Stimulated activated naive CD4-positive, alpha-beta T cell treated with Interleukin-2 at 50 U/mL for 16 hours (primary cell): Measurements from ENCODE around the gene PANX2.

Experiments used
- DNase-seq: peaks from one replicate; lab custom pipeline; 2025; lab: John Stamatoyannopoulos, UW

PANX2 gene

DNA sequence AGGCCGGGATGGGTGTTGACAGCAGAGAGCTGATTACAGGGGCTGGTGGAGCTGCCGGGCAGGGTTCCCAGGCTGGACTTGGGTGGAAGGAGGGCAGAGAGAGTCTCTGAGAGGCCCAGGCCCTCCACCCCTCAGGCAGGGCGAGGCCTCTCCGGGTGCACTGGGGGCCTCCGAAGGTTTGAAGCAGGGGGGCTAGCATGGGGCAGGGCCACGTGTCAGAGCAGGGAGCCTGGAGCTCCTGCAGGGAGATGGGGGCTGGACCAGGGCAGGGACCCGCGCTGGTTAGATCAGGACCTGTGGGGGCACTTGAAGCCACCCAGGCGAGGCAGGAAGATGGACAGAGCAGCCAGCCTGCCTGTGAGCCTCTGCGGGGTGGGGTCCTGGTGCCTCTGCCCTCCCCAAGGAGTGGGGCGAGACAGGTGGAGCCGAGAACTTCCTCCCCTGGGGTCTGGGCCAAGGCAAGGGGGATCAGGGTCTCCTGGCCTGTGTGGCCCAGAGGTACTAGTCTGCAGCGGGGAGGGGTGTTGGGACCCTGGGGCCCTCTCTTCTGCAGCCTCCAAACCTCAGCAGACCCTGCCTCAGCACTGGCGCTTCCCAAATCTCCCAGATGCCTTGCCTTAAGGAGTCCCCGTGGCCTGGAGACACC, 911 bp downstream of the PANX2 start:
- no peak for DNase-seq

DNA sequence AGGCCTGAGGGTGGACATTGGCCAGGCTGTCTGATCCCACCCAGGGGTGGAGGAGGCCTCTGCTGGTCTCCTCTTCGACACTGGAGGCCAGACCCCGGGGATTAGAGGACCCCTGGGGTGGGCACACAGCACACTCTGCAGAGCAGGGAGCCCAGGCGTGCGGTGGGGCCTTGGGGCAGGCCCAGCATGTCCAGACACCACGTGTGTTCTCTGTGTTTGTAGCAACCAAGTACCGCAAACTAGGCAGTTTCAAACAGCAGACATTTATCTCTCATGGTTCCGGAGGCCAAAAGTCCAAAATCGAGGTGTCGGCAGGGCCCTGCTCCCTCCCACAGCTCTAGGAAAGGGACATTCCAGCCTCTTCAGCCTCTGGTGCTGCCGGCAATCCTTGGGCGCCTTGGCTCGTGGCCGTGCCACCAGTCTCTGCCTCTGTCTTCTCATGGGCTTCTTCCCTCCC, 1.5 kb downstream of the PANX2 start:
- DNase-seq = no peak

DNA sequence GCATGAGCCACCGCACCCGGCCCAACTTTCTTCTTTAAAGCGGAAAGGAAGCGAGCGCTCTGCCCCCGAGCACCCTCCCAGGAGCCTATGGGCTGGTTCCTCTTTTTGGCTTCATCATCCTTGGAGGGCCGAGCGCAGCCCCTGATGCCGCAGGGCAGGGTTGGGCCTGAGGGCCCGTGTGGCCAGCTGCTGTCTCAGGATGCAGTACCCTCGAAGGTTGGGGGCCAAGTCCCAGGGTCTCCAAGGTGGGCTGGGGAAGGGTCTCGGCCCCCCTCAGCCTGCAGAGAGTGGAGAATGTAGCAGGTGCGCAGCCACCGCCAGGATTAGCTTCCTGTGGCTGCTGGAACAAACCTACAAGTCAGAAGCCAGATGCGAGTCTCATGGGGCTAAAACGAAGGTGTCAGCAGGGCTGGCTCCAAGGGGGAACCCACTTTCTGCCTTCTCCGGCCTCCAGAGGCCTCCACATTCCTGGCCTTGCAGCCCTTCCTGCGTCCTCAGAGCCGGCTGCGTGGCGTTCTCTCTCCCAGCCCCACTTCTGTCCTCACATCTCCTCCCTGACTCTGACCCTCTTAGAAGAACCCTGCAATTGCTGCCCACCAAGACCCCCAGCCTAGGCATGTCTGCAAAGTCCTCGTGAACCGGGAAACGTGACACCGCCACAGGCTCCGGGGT, 2.9 kb downstream of the PANX2 start:
- no peak for DNase-seq

DNA sequence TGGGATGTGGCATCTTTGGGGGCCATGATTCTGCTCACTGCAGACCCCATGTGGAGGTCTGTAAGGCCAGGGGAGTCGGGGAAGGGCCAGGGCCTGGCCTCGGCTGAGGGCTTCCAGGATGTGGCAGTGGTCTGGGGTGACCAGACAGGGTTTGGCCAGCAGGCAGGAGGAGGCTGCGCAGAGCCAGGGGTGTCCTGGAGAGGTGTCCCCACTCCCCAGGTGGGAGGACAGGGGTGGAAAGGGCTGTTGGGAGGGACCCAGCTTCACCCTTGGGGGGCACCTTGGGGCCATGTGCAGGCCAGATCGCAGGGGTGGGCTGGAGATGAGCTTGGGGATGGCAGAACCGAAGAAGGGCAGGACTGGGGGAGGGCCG, 3.4 kb downstream of the PANX2 start:
- DNase-seq = no peak

DNA sequence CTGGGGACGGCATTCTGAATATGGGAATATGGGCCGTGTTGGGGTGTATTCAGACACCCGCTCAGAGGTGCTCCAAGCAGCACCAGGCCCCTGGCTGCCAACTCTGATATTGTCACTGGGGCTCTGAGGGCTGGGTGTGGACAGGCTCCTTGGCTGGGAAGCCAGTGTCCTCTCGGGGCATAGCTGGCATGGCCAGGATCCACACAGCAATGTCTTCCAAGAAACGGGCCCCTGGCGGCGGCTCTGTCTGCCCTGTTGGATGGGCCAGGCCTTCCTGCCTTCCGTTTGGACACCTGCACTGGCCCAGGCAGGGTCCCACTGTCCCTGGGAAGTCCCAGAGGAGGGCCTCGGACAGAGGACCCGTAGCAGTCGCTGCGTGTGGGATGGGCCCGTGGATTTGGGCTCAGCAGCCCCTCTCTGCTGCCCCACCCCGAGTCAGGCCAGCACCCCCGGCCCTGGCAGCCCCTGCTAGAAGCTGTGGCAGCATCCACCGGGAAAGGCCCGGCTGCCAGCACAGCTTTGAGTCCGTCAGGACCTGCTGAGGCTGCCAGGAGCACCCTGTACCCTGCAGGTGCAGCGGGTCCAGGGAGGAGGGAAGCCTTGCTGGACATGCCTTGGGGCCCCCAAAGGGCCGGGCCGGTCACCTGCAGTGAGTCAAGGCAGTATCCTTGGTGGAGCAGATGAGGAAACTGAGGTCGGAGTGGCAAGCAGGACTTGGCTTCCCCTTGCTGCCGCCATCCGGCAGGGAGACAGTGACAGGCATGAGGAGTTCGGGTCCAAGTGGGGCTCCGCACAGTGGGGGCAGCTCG, 4.1 kb downstream of the PANX2 start:
- no peak for DNase-seq

DNA sequence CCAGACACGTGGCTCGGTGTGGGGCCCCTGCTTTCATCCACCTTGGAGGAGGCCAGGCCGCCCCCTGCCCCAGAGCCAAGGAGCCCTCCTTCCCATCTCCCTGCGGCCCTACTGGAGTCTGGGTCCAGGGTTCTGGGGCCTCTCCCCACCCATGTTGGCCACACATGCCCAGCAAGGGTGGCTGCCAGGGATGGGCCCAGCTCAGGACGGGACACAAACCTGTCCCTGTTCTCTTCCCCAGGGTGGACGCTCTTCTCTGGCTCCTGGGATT, 4.6 kb downstream of the PANX2 start:
- no peak for DNase-seq

DNA sequence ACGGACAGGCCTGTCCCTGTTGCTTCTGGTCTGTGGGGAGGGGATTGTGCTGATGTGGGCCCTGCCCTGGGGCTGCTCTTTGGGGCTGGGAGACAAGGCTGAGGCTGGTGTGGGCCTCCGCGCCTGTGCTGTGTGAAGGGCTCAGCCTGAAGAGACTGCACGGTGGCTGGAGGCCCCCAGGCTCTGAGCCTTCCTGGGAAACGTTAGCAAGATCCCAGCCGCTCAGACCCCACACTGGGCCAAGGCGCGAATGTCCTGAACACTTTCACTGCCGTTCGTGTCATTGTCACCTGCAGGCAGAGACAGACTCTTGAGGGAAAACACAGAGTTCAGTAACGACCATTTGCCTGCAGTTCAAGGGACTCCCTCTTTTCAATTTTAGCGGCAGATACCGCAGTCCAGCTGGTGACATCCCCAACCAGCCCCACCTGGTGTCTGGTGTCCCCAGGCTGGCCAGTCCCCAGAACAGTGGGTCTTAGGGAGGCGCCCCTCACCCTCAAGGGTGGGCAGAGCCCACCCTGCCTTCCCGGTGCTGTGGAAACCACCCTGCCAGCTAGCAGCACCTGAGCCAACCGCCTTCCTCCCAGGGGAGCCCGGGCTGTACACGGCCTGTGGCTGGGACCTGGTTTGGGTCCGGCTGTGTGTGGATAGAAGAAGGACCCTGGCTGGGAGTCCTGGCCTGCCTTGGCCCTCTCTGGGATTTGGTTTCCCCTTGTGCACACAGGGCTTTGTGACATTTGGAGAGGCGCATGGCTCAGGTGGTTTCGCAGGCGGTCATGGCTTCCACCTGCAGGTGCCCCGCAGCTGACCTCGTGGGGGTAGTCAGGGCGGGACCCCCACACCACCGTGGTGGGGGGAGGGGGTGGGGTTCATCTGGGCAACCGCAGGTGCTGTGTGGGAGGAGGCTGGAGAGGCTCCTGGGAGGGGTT, 5.7 kb downstream of the PANX2 start:
- DNase-seq = no peak

DNA sequence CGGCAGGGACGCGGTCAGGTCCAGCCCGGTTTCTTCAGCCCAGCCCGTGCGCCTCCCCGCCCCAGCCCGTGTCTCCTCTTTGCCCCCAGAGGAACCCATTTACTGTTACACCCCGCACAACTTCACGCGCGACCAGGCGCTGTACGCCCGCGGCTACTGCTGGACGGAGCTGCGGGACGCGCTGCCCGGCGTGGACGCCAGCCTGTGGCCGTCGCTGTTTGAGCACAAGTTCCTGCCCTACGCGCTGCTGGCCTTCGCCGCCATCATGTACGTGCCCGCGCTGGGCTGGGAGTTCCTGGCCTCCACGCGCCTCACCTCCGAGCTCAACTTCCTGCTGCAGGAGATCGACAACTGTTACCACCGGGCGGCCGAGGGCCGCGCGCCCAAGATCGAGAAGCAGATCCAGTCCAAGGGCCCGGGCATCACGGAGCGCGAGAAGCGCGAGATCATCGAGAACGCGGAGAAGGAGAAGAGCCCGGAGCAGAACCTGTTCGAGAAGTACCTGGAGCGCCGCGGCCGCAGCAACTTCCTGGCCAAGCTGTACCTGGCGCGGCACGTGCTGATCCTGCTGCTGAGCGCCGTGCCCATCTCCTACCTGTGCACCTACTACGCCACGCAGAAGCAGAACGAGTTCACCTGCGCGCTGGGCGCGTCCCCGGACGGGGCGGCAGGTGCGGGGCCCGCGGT, 6.5 kb downstream of the PANX2 start:
- DNase-seq = no peak

DNA sequence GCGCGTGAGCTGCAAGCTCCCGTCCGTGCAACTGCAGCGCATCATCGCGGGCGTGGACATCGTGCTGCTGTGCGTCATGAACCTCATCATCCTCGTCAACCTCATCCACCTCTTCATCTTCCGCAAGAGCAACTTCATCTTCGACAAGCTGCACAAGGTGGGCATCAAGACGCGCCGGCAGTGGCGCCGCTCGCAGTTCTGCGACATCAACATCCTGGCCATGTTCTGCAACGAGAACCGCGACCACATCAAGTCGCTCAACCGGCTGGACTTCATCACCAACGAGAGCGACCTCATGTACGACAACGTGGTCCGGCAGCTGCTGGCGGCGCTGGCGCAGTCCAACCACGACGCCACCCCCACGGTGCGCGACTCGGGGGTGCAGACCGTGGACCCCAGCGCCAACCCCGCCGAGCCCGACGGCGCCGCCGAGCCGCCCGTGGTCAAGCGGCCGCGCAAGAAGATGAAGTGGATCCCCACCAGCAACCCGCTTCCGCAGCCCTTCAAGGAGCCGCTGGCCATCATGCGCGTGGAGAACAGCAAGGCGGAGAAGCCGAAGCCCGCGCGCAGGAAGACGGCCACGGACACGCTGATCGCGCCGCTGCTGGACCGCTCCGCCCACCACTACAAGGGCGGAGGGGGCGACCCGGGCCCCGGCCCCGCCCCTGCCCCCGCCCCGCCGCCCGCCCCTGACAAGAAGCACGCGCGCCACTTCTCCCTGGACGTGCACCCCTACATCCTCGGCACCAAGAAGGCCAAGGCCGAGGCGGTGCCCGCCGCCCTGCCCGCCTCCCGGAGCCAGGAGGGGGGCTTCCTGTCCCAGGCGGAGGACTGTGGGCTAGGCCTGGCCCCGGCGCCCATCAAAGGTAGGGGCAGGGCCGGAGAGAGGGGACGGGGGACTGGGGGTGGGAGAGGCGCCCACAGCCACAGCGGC, 7.3 kb downstream of the PANX2 start:
- no peak for DNase-seq

DNA sequence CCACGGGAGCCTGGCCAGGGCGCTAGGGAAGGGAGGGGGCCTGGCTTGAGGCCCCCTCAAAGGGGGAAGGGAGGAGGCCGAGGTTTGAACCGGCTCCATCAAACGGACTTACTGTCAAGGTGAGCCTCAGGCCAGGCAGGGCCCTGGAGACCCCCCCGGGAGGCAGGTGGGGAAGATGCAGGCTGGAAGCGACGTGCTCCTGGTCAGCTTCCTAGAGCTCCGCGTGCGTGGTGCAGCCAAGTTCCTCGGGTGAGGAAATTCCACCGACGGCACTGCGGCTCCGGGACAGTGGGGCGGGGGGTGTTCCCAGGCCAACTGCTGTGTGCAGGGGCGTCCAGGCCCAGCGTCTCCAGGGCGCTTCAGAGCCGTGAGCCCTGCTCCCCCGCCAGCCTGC, 7.9 kb downstream of the PANX2 start:
- no peak for DNase-seq

DNA sequence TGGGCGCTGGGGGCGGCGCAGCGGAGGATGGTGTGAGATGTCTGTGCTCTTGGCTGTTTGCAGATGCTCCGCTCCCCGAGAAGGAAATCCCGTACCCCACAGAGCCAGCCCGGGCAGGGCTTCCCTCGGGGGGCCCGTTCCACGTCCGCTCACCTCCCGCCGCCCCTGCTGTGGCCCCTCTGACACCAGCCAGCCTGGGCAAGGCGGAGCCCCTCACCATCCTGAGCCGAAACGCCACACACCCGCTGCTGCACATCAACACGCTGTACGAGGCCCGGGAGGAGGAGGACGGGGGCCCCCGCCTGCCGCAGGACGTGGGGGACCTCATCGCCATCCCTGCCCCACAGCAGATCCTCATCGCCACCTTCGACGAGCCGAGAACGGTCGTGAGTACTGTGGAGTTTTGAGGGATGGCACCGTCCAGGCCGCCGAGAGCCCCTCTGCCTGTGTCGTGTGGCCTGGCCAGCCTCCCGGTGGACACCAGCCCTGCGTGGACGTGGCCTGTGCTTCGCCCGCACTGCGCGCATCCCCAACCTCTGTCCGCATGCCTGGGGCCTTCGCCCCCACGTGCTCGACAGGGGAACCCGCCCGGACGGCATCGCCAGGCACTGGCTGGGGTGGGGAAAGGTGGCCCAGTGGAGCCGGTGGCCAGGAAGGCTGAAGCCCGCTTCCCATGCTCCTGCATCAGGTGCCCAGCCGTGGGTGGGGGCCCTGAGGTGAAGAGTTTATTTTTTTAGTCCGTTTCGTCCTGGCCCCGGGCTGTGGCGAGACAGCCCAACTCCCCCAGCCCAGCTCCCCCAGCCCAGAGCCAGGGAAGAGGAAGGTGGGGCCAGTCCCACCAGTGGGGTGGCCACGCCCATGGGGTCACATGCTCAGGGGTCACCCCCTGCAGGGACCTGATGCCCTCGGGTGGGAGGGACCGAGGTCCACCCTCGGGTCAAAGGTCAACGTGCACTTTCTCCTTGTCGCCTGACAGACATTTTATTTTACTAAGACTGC, 8.6 kb downstream of the PANX2 start:
- DNase-seq = no peak

DNA sequence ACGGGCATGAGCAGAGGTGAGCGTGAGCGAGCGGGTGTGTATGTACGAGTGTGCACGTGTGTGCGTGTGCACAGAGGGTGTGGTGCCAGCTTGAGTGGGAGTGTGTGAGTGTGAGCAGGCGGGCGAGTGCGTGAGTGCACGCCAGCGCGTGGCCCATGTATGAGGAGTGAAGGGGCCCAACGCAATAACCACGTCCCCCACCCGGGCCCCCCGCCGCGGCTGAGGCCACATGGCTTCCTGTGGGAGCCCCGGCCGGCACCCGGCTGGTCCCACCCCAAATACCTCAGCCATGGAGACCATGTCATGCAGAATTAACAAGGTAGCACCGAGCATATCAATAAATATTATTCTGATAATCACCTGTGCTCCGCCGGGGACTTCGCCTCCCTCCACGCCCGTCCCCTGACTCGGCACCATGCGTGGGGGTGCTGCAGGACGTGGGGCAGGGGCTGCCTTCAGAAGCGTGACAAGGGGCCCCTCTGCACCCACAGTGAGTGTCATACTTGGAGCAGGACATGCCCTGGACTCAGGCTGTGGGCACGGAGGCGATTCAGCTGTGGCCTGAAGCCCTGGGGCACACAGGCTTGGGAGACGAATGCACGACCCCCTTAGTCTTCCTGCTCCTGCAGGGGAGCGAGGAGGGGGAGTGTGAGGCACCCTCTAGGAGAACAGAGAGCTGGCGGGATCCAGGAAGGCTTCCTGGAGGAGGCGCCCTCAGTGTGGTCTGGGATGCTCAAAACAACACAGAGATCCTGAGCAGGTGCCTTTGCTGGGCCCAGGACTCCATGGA, 9.6 kb downstream of the PANX2 start:
- DNase-seq = no peak

DNA sequence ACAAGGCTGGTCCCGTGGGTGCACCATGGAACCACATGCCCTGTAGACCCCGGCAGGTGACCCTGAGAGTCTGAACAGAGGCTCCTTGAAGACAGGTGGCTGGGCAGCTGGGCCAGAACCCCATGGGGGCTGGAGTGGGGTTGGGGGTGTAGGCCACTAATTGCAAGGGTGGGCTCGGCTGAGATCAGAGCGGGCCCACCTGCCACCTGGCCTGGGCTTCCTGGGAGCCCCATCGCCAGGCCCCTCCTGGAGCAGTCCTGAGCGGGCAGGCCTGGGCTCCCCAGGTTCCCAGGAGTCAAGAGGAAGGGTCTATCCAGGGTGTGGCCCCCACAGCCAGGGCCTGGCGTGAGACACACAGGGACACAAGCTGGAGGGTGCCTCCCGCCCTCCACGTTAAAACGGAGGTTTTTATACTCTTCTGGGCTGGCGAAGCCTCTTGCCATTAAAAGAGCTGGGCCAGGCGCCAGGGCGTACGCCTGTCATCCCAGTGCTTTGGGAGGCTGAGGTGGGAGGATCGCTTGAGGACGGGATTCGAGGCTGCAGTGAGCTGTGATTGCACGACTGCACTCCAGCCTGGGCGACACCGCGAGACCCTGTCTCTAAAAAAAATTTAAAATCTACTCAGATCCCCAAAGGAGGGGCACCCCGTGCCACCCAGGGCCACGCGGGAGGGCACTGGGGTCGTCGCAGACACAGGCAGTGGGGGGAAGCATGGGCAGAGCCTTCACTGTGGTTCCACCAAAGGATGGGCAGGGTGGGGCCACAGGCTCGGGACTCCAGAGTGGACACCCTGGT, 10.4 kb downstream of the PANX2 start:
- DNase-seq = no peak

DNA sequence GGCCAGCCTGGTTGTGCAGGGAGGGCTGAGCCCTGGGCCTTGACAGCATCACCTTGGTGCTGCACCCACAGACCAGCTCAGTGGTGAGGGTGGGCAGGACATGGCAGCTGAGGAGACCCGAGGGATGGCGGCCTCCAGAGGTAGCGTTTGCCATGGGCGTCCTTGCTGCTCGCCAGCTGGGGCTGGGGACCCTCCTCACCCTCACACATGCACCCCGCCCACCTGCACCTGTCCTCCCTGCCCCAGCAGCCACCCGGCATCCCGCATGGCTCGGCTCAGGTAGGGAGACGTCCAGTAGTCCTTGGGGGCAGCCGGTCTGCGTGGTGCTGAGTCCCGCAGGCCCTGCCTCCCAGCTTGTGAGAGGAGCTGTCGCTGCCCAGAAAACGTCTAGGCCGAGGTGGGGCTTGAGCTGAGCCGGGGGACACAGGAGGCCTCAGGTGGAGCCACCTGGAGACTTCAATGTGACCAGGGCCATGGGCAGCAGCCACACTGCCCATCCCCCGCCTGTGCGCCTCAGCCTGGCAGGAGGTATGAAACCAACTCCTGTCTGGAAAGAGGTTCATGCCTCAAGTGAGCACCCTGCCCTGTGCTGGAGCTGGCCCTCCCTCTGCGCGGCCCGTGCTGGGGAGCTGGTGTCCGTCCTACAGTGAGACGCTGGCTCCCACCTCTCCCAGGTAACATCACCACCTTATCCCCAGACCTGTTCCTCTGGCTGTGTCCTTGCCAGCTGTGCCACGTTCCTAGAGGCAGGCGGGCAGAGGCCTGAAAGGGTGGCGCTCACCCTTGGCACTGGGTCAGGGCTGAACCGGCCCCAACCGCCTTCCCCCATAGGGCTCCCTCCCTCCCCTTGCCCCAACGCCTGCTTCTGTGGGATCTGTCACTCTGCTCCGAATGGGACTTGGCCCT, 11.9 kb downstream of the PANX2 start:
- no peak for DNase-seq

DNA sequence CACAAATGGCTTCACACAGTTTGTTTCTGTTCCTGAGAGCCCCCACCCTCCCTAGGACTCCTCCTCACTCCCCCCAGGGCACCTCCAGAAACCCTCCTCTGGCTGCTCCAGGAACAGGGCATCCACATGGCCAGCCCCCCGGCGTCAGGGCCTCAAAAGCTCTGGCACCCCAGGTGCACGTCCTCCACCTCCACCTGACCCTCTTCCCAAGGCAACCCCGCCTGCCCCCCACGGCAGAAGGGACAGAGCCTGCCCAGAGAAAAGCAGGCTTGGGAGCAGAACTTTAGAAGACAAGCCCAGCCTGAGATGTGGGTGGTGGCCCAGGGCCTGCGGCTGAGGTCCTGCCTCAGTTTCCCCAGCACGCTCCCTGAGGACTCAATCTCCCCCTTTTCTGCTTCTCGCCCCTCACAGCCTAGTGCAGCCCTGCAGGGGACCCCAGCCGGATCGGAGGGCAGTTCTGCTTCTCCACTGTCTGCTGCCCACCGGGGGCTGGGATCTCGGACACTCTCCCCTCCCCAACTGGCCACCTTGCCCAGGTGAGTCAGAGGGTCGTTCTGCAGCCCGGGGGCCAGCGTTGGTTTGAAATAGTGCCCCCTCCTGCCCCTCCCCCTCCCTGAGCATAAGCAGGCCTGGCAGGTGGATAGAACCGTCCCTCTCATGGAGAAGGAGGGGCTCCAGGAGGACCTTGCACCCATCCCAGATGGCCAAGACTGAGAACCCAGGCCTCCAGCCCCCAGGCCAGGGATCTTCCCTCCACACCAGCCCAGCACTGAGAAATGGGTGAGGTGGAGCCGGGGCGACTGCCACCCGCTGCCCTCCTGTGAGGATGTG, 12.8 kb downstream of the PANX2 start:
- DNase-seq = no peak
